SK-N-SH (cell line): ENCODE measurements around the gene BRD1.

ENCODE experiments used
- CTCF ChIP-seq: fragments of 200-600 bp; sonication (generic); IDR thresholded peaks from 2 replicates; pipeline ENCODE4 v1.6.1; 2017; ENCODE audit warnings: antibody characterized with exemption, mild to moderate bottlenecking, moderate library complexity
- EP300 ChIP-seq, 2 experiments: IDR thresholded peaks; 2 replicates each; pipeline versions ENCODE4 v1.4.0 to v1.6.1; 2012; ENCODE audit warnings: borderline replicate concordance in 1 of 2, low read depth in 1 of 2, low read length in 1 of 2
- GABPA ChIP-seq: IDR thresholded peaks from 2 replicates; pipeline ENCODE4 v1.4.0; 2012; ENCODE audit warnings: low read depth, mild to moderate bottlenecking
- MAX ChIP-seq: IDR thresholded peaks from 2 replicates; pipeline ENCODE4 v1.4.0; 2012; ENCODE audit warnings: low read depth
- POLR2AphosphoS5 ChIP-seq: IDR thresholded peaks from 2 replicates; pipeline ENCODE4 v1.6.1; 2012; ENCODE audit warnings: low read depth, low read length
- RCOR1 ChIP-seq: fragments of 150-350 bp; IDR thresholded peaks from 2 replicates; pipeline ENCODE4 v1.6.1; 2017; ENCODE audit warnings: antibody characterized with exemption, low read length
- YY1 ChIP-seq: IDR thresholded peaks from 2 replicates; pipeline ENCODE4 v1.4.0; 2012; ENCODE audit warnings: low read depth, mild to moderate bottlenecking
- ZBTB33 ChIP-seq: IDR thresholded peaks from 2 replicates; pipeline ENCODE4 v1.4.0; 2012; ENCODE audit warnings: low read depth, borderline replicate concordance

GRCh38 chr22:49764127-49764581 is 63.5 kb downstream of the BRD1 start:
- TF ChIP-seq CTCF = no peak
- TF ChIP-seq ZBTB33 = no peak
- TF ChIP-seq RCOR1 = no peak
- no peak for TF ChIP-seq YY1
- no peak for TF ChIP-seq EP300 (IDR thresholded peaks at IDR 0.05; ENCODE audit: borderline replicate concordance in 1 of 2, low read depth in 1 of 2, low read length in 1 of 2)
- TF ChIP-seq POLR2AphosphoS5 = no peak
- TF ChIP-seq MAX = no peak
- TF ChIP-seq GABPA = no peak
